GM19238 (cell line): ENCODE measurements around the gene TRIP10.
"Not testable (repeated sequence)": the region's sequence is repeated elsewhere in the genome, so short reads cannot be mapped to it uniquely, and the experiment has no call there.

Experiments
- DNase-seq: peaks from one replicate; pipeline ENCODE4 v3.0.0; 2011; ENCODE audit warnings: low spot score; ENCODE audit not compliant: insufficient read length

Gene TRIP10

GRCh38 chr19:6791237-6791636 lies 51.8 kb downstream of the TRIP10 start:
- no peak for DNase-seq

GRCh38 chr19:6793411-6793810 lies 53.9 kb downstream of the TRIP10 start:
- DNase-seq = no peak

- DNase-seq = no peak
Observed at GRCh38 chr19:6793973-6794372, 54.5 kb downstream of the TRIP10 start.

- no peak for DNase-seq
Observed at GRCh38 chr19:6794686-6795431, 55.4 kb downstream of the TRIP10 start.

GRCh38 chr19:6796278-6796677 lies 56.8 kb downstream of the TRIP10 start:
- no peak for DNase-seq

GRCh38 chr19:6797646-6798045 lies 58.2 kb downstream of the TRIP10 start:
- no peak for DNase-seq

- not testable (repeated sequence) for DNase-seq
Observed at GRCh38 chr19:6800160-6800790, 60.8 kb downstream of the TRIP10 start.

GRCh38 chr19:6800991-6801484 lies 61.6 kb downstream of the TRIP10 start:
- DNase-seq = no peak
